Stomach (tissue), 9 donors: ENCODE data around the gene MTCL1. TPM values are rescaled to one million over a fixed set of nuclear protein-coding genes. Genes with fewer than 3 reads are reported as not detected.

ENCODE experiments used
- DNase-seq, 2 donors: peaks; one replicate each; pipeline versions ENCODE4 v3.0.0 to v3.0.0-alpha.2; 2013 to 2019
- H3K27ac ChIP-seq, 5 donors: fragments of 200-600 bp in 4 of 5; sonication (generic) in 4 of 5; one replicate each; pipeline ENCODE4 v1.5.1; 2013 to 2019; ENCODE audit warnings: mild to moderate bottlenecking in 1 of 5, moderate library complexity in 1 of 5
- H3K27me3 ChIP-seq, 3 donors: fragments of 200-600 bp; sonication (generic); one replicate each; pipeline ENCODE4 v1.5.1; 2017 to 2019; ENCODE audit warnings: mixed run types in 1 of 3
- H3K36me3 ChIP-seq, 4 donors: fragments of 200-600 bp; sonication (generic); 1 replicate in 3 of 4; 2 replicates in 1 of 4; pipeline ENCODE4 v1.5.1; 2016 to 2019
- H3K4me1 ChIP-seq, 4 donors: fragments of 200-600 bp; sonication (generic); one replicate each; pipeline ENCODE4 v1.5.1; 2016 to 2019
- H3K4me3 ChIP-seq, 4 donors: fragments of 200-600 bp; sonication (generic) in 3 of 4; one replicate each; pipeline ENCODE4 v1.5.1; 2016 to 2019; ENCODE audit warnings: mild to moderate bottlenecking in 1 of 4
- H3K9me3 ChIP-seq, 4 donors: fragments of 200-600 bp; sonication (generic); one replicate each; pipeline ENCODE4 v1.5.1; 2016 to 2019
- CTCF ChIP-seq, 7 experiments: fragments of 450-650 bp in 4 of 7; fragments of 200-600 bp in 3 of 7; sonication (generic) in 3 of 7; IDR thresholded peaks; one replicate each; pipeline ENCODE4 v1.5.1; 2016 to 2019; ENCODE audit warnings: antibody characterized with exemption in 7 of 7, control low read depth in 2 of 7, mild to moderate bottlenecking in 1 of 7
- EP300 ChIP-seq: sonication (generic); formaldehyde crosslinking; IDR thresholded peaks from one replicate; pipeline ENCODE4 v1.6.1; 2017; ENCODE audit warnings: antibody characterized with exemption
- POLR2A ChIP-seq, 4 donors: fragments of 450-650 bp; IDR thresholded peaks; one replicate each; pipeline ENCODE4 v1.6.1; 2016; ENCODE audit warnings: antibody characterized with exemption in 4 of 4, control low read depth in 2 of 4, mild to moderate bottlenecking in 1 of 4, moderate library complexity in 1 of 4
- POLR2AphosphoS5 ChIP-seq, 3 donors: sonication (generic); formaldehyde crosslinking; IDR thresholded peaks; one replicate each; pipeline ENCODE4 v1.6.1; 2016; ENCODE audit warnings: antibody characterized with exemption in 3 of 3
- WGBS, 5 donors: extraction: QIAGEN DNeasy Blood & Tissue Kit in 3 of 5; methylation state at CpG; one replicate each; pipeline versions ENCODE4 v1.1.5 to v1.1.7; 2013 to 2018; 5-methylcytosine and 5-hydroxymethylcytosine counted together
- intact Hi-C: fragments of 100-400 bp; cut with DNase I; formaldehyde crosslinking; loops from one replicate; pipeline ENCODE4 v1.15.1; 2023; ENCODE audit warnings: low total_unique reads
- polyA plus RNA-seq, 3 donors: library from polyadenylated mRNA; stranded (reverse); fragments of 200-250 nt; gene quantifications; one replicate each; pipeline ENCODE4 v1.2.3, GENCODE V29; 2013
- total RNA-seq, 5 donors: library from RNA; depleted of rRNA; stranded (reverse); fragments of >200 nt; gene quantifications; one replicate each; pipeline versions ENCODE4 v1.1.0 to v1.2.3, GENCODE V29; 2014 to 2016
- donor health status: healthy with polysubstance abuse.
- donor health status: Bipolar disorder and iron deficiency.
- donor health status: healthy.

MTCL1 gene
- total and polyA plus RNA-seq, 8 donors = 2.3 to 225 (median 20.5) TPM

GRCh38 chr18:8703092-8703709 is 2.2 kb upstream of the MTCL1 start:
- 61 to 72% (median 70%) methylated on average over 21 to 25 of the region's 25 CpGs for WGBS, 5 donors
- TF ChIP-seq CTCF (IDR thresholded peaks at IDR 0.05) (no peak), POLR2AphosphoS5 (IDR thresholded peaks at IDR 0.05) (no peak), EP300 (no peak), POLR2A (IDR thresholded peaks at IDR 0.05) (no peak)
- no peaks in the 10 kb centered on the region for H3K9me3 ChIP-seq
- peak overlapping the region in 3 of 5 donors; percentile 83 to 95 (median 85) for H3K27ac ChIP-seq
- no peaks in the 10 kb centered on the region for H3K36me3 ChIP-seq
- DNase-seq = peak in 1 of 2 donors; percentile 17
- no peak overlapping the region for H3K4me3 ChIP-seq
- intact Hi-C loops = no loop called here
- peaks cover 0 to 33% (median 10%) of the 10 kb centered on the region in 3 donors for H3K27me3 ChIP-seq
- H3K4me1 ChIP-seq = peaks cover 26 to 37% (median 32%) of the 10 kb centered on the region in 4 donors

- intact Hi-C loops = no loop called here
- Histone ChIP-seq H3K27me3 (peaks cover 0 to 33% (median 10%) of the 10 kb centered on the region in 3 donors), H3K4me1 (peaks cover 26 to 41% (median 34%) of the 10 kb centered on the region in 4 donors), H3K9me3 (no peaks in the 10 kb centered on the region), H3K4me3 (peak overlapping the region; percentile 71 to 91 (median 76)), H3K36me3 (no peaks in the 10 kb centered on the region), H3K27ac (peak overlapping the region in 4 of 5 donors; percentile 83 to 95 (median 87))
- TF ChIP-seq EP300 (no peak), CTCF (IDR thresholded peaks at IDR 0.05) (no peak), POLR2AphosphoS5 (IDR thresholded peaks at IDR 0.05) (no peak), POLR2A (IDR thresholded peaks at IDR 0.05) (no peak)
- WGBS, 5 donors = 44 to 56% (median 48%) methylated on average over 16 of the region's 16 CpGs
- DNase-seq = no peak
Observed at GRCh38 chr18:8703781-8704301, 1.5 kb upstream of the MTCL1 start.

- Histone ChIP-seq H3K27ac (peak overlapping the region; percentile 82 to 95 (median 85)), H3K4me1 (peaks cover 26 to 45% (median 35%) of the 10 kb centered on the region in 4 donors), H3K9me3 (no peaks in the 10 kb centered on the region), H3K27me3 (peaks cover 0 to 33% (median 10%) of the 10 kb centered on the region in 3 donors), H3K4me3 (peak overlapping the region; percentile 71 to 91 (median 76)), H3K36me3 (no peaks in the 10 kb centered on the region)
- intact Hi-C loops = no loop called here
- TF ChIP-seq POLR2A (IDR thresholded peaks at IDR 0.05) (no peak), POLR2AphosphoS5 (IDR thresholded peaks at IDR 0.05) (peak; percentile 1 to 66 (median 57))
- 1 to 5% (median 2%) methylated on average over 23 to 64 of the region's 64 CpGs for WGBS, 5 donors
- DNase-seq = peak; percentile 92 to 97
Observed at GRCh38 chr18:8704361-8705237, 757 bp upstream of the MTCL1 start.

- peak in 1 of 2 donors; percentile 54 for DNase-seq
- no peaks in the 10 kb centered on the region for H3K9me3 ChIP-seq
- H3K27ac ChIP-seq = peak overlapping the region; percentile 66 to 95 (median 83)
- TF ChIP-seq POLR2A (IDR thresholded peaks at IDR 0.05) (no peak), EP300 (no peak), POLR2AphosphoS5 (IDR thresholded peaks at IDR 0.05) (no peak), CTCF (IDR thresholded peaks at IDR 0.05) (no peak)
- H3K36me3 ChIP-seq = no peaks in the 10 kb centered on the region
- H3K4me3 ChIP-seq = peak overlapping the region; percentile 71 to 91 (median 76)
- 0 to 6% (median 1%) methylated on average over 11 to 116 of the region's 116 CpGs for WGBS, 5 donors
- H3K4me1 ChIP-seq = peaks cover 26 to 49% (median 35%) of the 10 kb centered on the region in 4 donors
- peaks cover 0 to 33% (median 10%) of the 10 kb centered on the region in 3 donors for H3K27me3 ChIP-seq
- intact Hi-C loops = no loop called here
Observed at GRCh38 chr18:8705961-8706790, 820 bp downstream of the MTCL1 start.
